Thyroid gland (tissue), 4 donors: ENCODE measurements around the gene OTUD5. TPM values are rescaled to one million over a fixed set of nuclear protein-coding genes. Genes with fewer than 3 reads are reported as not detected.
"Not testable (repeated sequence)": the region's sequence is repeated elsewhere in the genome, so short reads cannot be mapped to it uniquely, and the experiment has no call there.

ENCODE experiments used
- DNase-seq, 2 donors: peaks; one replicate each; pipeline ENCODE4 v3.0.0-alpha.2; 2019
- H3K27ac ChIP-seq, 3 donors: fragments of 200-600 bp; sonication (generic); 1 replicate in 2 of 3; 2 replicates in 1 of 3; pipeline ENCODE4 v1.5.1; 2016 to 2019; ENCODE audit warnings: mild to moderate bottlenecking in 1 of 3, moderate library complexity in 1 of 3
- H3K27me3 ChIP-seq: fragments of 200-600 bp; sonication (generic); one replicate; pipeline ENCODE4 v1.5.1; 2019
- H3K36me3 ChIP-seq, 2 donors: fragments of 200-600 bp; sonication (generic); one replicate each; pipeline ENCODE4 v1.5.1; 2016 to 2019
- H3K4me1 ChIP-seq, 2 donors: fragments of 200-600 bp; sonication (generic); one replicate each; pipeline ENCODE4 v1.5.1; 2017 to 2019
- H3K4me3 ChIP-seq, 3 donors: fragments of 200-600 bp; sonication (generic); replicated peaks in 1 of 3; 1 replicate in 2 of 3; 2 replicates in 1 of 3; pipeline ENCODE4 v1.5.1; 2016; ENCODE audit warnings: mild to moderate bottlenecking in 1 of 3
- H3K9me3 ChIP-seq: fragments of 200-600 bp; sonication (generic); one replicate; pipeline ENCODE4 v1.5.1; 2017
- CTCF ChIP-seq, 6 experiments: fragments of 200-600 bp in 3 of 6; fragments of 450-650 bp in 3 of 6; sonication (generic) in 3 of 6; IDR thresholded peaks; one replicate each; pipeline ENCODE4 v1.5.1; 2016 to 2019; ENCODE audit warnings: antibody characterized with exemption in 6 of 6, mild to moderate bottlenecking in 2 of 6, inconsistent platforms in 1 of 6, moderate library complexity in 1 of 6
- POLR2A ChIP-seq, 2 donors: fragments of 450-650 bp; IDR thresholded peaks; one replicate each; pipeline ENCODE4 v1.6.1; 2017; ENCODE audit warnings: antibody characterized with exemption in 2 of 2, mild to moderate bottlenecking in 2 of 2, moderate library complexity in 1 of 2
- WGBS, 2 donors: methylation state at CpG; one replicate each; pipeline ENCODE4 v1.1.5; 2017; 5-methylcytosine and 5-hydroxymethylcytosine counted together
- intact Hi-C: fragments of 100-400 bp; cut with DNase I; formaldehyde crosslinking; loops from one replicate; pipeline ENCODE4 v1.15.1; 2023
- total RNA-seq, 4 donors: library from RNA; depleted of rRNA; stranded (reverse); fragments of >200 nt; gene quantifications; one replicate each; pipeline ENCODE4 v1.2.3, GENCODE V29; 2016

OTUD5 gene
- total RNA-seq, 4 donors from 2014 or later: 33.9 to 52.4 (median 43.3) TPM

GRCh38 chrX:48989483-48989882 lies 32.1 kb upstream of the OTUD5 start:
- no peak for TF ChIP-seq CTCF (IDR thresholded peaks at IDR 0.05)
- TF ChIP-seq POLR2A (IDR thresholded peaks at IDR 0.05): no peak
- Histone ChIP-seq H3K27ac (no peak overlapping the region), H3K27me3 (no peaks in the 10 kb centered on the region), H3K4me3 (no peak overlapping the region), H3K4me1 (no peaks in the 10 kb centered on the region), H3K36me3 (no peaks in the 10 kb centered on the region), H3K9me3 (no peaks in the 10 kb centered on the region)
- intact Hi-C loops: no loop called here
- 70 to 85% methylated on average over 2 of the region's 4 CpGs for WGBS, 2 donors
- no peak for DNase-seq

GRCh38 chrX:48983896-48984295 lies 26.5 kb upstream of the OTUD5 start:
- H3K4me1 ChIP-seq: no peaks in the 10 kb centered on the region
- peaks cover 27 to 29% of the 10 kb centered on the region in 2 donors for H3K36me3 ChIP-seq
- H3K27me3 ChIP-seq: no peaks in the 10 kb centered on the region
- TF ChIP-seq POLR2A (IDR thresholded peaks at IDR 0.05) (no peak), CTCF (IDR thresholded peaks at IDR 0.05) (no peak)
- H3K4me3 ChIP-seq: no peak overlapping the region
- intact Hi-C loops: no loop called here
- WGBS, 2 donors: 84 to 93% methylated on average over 3 of the region's 3 CpGs
- no peaks in the 10 kb centered on the region for H3K9me3 ChIP-seq
- H3K27ac ChIP-seq: no peak overlapping the region
- no peak for DNase-seq

- Histone ChIP-seq H3K4me3 (no peak overlapping the region), H3K27me3 (no peaks in the 10 kb centered on the region), H3K4me1 (no peaks in the 10 kb centered on the region), H3K36me3 (peaks cover 27 to 30% of the 10 kb centered on the region in 2 donors), H3K27ac (no peak overlapping the region), H3K9me3 (no peaks in the 10 kb centered on the region)
- WGBS, 2 donors: 94 to 95% methylated on average over 9 to 15 of the region's 17 CpGs
- TF ChIP-seq CTCF (IDR thresholded peaks at IDR 0.05) (no peak), POLR2A (IDR thresholded peaks at IDR 0.05) (no peak)
- DNase-seq: no peak
- intact Hi-C loops: no loop called here
Observed at GRCh38 chrX:48983081-48983480, 25.7 kb upstream of the OTUD5 start.

- H3K9me3 ChIP-seq: no peaks in the 10 kb centered on the region
- TF ChIP-seq CTCF (IDR thresholded peaks at IDR 0.05) (no peak), POLR2A (IDR thresholded peaks at IDR 0.05) (no peak)
- no peak for DNase-seq
- H3K27me3 ChIP-seq: no peaks in the 10 kb centered on the region
- peaks cover 27 to 33% of the 10 kb centered on the region in 2 donors for H3K36me3 ChIP-seq
- 94 to 95% methylated on average over 5 to 10 of the region's 10 CpGs for WGBS, 2 donors
- no peak overlapping the region for H3K4me3 ChIP-seq
- intact Hi-C loops: no loop called here
- H3K27ac ChIP-seq: no peak overlapping the region
- H3K4me1 ChIP-seq: no peaks in the 10 kb centered on the region
Observed at GRCh38 chrX:48981178-48981577, 23.8 kb upstream of the OTUD5 start.

GRCh38 chrX:48980341-48980740 lies 22.9 kb upstream of the OTUD5 start:
- DNase-seq, H3K27me3 ChIP-seq, intact Hi-C loops, H3K27ac ChIP-seq, H3K4me3 ChIP-seq, H3K9me3 ChIP-seq, H3K4me1 ChIP-seq: not testable (repeated sequence)
- H3K36me3 ChIP-seq: peaks cover 27 to 33% of the 10 kb centered on the region in 2 donors
- WGBS, 2 donors: 87 to 95% methylated on average over 10 of the region's 10 CpGs

- Histone ChIP-seq H3K27ac (no peak overlapping the region), H3K27me3 (no peaks in the 10 kb centered on the region), H3K4me3 (no peak overlapping the region), H3K36me3 (peaks cover 15 to 31% of the 10 kb centered on the region in 2 donors), H3K9me3 (no peaks in the 10 kb centered on the region), H3K4me1 (no peaks in the 10 kb centered on the region)
- 91 to 96% methylated on average over 5 of the region's 5 CpGs for WGBS, 2 donors
- intact Hi-C loops: no loop called here
- DNase-seq: no peak
- TF ChIP-seq POLR2A (IDR thresholded peaks at IDR 0.05) (no peak), CTCF (IDR thresholded peaks at IDR 0.05) (no peak)
Observed at GRCh38 chrX:48978226-48978625, 20.8 kb upstream of the OTUD5 start.
